Ovary (tissue), 1 donor: ENCODE data around the gene USP19.

Experiments
- EP300 ChIP-seq: sonication (generic); formaldehyde crosslinking; IDR thresholded peaks from one replicate; pipeline ENCODE4 v1.6.1; 2017; ENCODE audit warnings: antibody characterized with exemption
- POLR2A ChIP-seq: fragments of 450-650 bp; IDR thresholded peaks from one replicate; pipeline ENCODE4 v1.6.1; 2017; ENCODE audit warnings: antibody characterized with exemption, mild to moderate bottlenecking, moderate library complexity

- no peak for TF ChIP-seq POLR2A
- no peak for TF ChIP-seq EP300
Observed at GRCh38 chr3:49132073-49132436, 11.4 kb upstream of the USP19 start.
